GM12892 (cell line): ENCODE data around the gene ATR.

ENCODE experiments used
- POLR2A ChIP-seq: IDR thresholded peaks from 2 replicates; pipeline ENCODE4 v1.6.1; 2011; ENCODE audit warnings: low read depth, low read length, control low read depth
- POLR2AphosphoS5 ChIP-seq: IDR thresholded peaks from 2 replicates; pipeline ENCODE4 v1.6.1; 2011; ENCODE audit warnings: low read depth, low read length, control low read depth
- TAF1 ChIP-seq: IDR thresholded peaks from 2 replicates; pipeline ENCODE4 v1.6.1; 2011; ENCODE audit warnings: low read depth, mild to moderate bottlenecking, control low read depth, low read length, borderline replicate concordance

- TF ChIP-seq POLR2A: no peak
- no peak for TF ChIP-seq TAF1
- no peak for TF ChIP-seq POLR2AphosphoS5
Observed at GRCh38 chr3:142602619-142603385, 24.3 kb upstream of the ATR start.
